Liver (tissue), 9 donors: ENCODE measurements around the gene CETN1. TPM values are rescaled to one million over a fixed set of nuclear protein-coding genes. Genes with fewer than 3 reads are reported as not detected.

Source experiments
- DNase-seq: peaks from one replicate; pipeline ENCODE4 v3.0.0-alpha.2; 2017; ENCODE audit warnings: low spot score
- H3K27ac ChIP-seq, 2 donors: one replicate each; pipeline ENCODE4 v1.7.0; 2013; ENCODE audit warnings: inconsistent platforms in 2 of 2, low read length in 2 of 2, control low read depth in 1 of 2, low read depth in 1 of 2, mild to moderate bottlenecking in 1 of 2
- H3K27me3 ChIP-seq, 4 donors: one replicate each; pipeline versions ENCODE4 v1.6.1 to v1.7.0; 2013; ENCODE audit warnings: low read length in 3 of 4, inconsistent platforms in 1 of 4, mild to moderate bottlenecking in 1 of 4, moderate library complexity in 1 of 4; ENCODE audit not compliant: control insufficient read depth in 4 of 4, insufficient read depth in 4 of 4
- H3K36me3 ChIP-seq, 4 donors: one replicate each; pipeline versions ENCODE4 v1.6.1 to v1.7.0; 2013; ENCODE audit warnings: low read length in 3 of 4, mild to moderate bottlenecking in 3 of 4, low read depth in 1 of 4, moderate library complexity in 1 of 4; ENCODE audit not compliant: control insufficient read depth in 4 of 4, insufficient read depth in 3 of 4
- H3K4me1 ChIP-seq, 4 donors: one replicate each; pipeline versions ENCODE4 v1.6.1 to v1.7.0; 2013; ENCODE audit warnings: low read length in 3 of 4, mild to moderate bottlenecking in 3 of 4, moderate library complexity in 1 of 4; ENCODE audit not compliant: control insufficient read depth in 4 of 4, insufficient read depth in 4 of 4
- H3K4me3 ChIP-seq, 3 donors: one replicate each; pipeline versions ENCODE4 v1.6.1 to v1.7.0; 2013; ENCODE audit warnings: low read length in 3 of 3, control low read depth in 1 of 3, low read depth in 1 of 3, mild to moderate bottlenecking in 1 of 3
- H3K9ac ChIP-seq, 2 donors: one replicate each; pipeline ENCODE4 v1.7.0; 2013; ENCODE audit warnings: low read length in 2 of 2, mild to moderate bottlenecking in 2 of 2, moderate library complexity in 2 of 2, control low read depth in 1 of 2, low read depth in 1 of 2
- H3K9me3 ChIP-seq, 4 donors: one replicate each; pipeline versions ENCODE4 v1.6.1 to v1.7.0; 2013; ENCODE audit warnings: low read length in 3 of 4; ENCODE audit not compliant: control insufficient read depth in 4 of 4
- FOXA1 ChIP-seq: IDR thresholded peaks from 2 replicates; pipeline ENCODE4 v1.6.1; 2016; ENCODE audit warnings: antibody characterized with exemption
- FOXA2 ChIP-seq: IDR thresholded peaks from 2 replicates; pipeline ENCODE4 v1.6.1; 2016; ENCODE audit warnings: antibody characterized with exemption
- GABPA ChIP-seq, 2 donors: IDR thresholded peaks in 1 of 2; conservative IDR thresholded peaks in 1 of 2; 2 replicates each; pipeline ENCODE4 v1.6.1; 2016; ENCODE audit warnings: antibody characterized with exemption in 2 of 2, mild to moderate bottlenecking in 1 of 2, moderate library complexity in 1 of 2
- HNF4A ChIP-seq, 2 donors: conservative IDR thresholded peaks; 2 replicates each; pipeline ENCODE4 v1.6.1; 2016; ENCODE audit warnings: antibody characterized with exemption in 2 of 2, mild to moderate bottlenecking in 2 of 2
- HNF4G ChIP-seq: IDR thresholded peaks from 2 replicates; pipeline ENCODE4 v1.6.1; 2016; ENCODE audit warnings: antibody characterized with exemption
- NR2F2 ChIP-seq: IDR thresholded peaks from 2 replicates; pipeline ENCODE4 v1.6.1; 2016; ENCODE audit warnings: antibody characterized with exemption
- RAD21 ChIP-seq, 2 donors: IDR thresholded peaks; 2 replicates each; pipeline ENCODE4 v1.6.1; 2016; ENCODE audit warnings: antibody characterized with exemption in 2 of 2, mild to moderate bottlenecking in 2 of 2
- RXRA ChIP-seq, 2 donors: IDR thresholded peaks; 2 replicates each; pipeline ENCODE4 v1.6.1; 2017 to 2018; ENCODE audit warnings: antibody characterized with exemption in 2 of 2, mild to moderate bottlenecking in 1 of 2
- SP1 ChIP-seq: IDR thresholded peaks from 2 replicates; pipeline ENCODE4 v1.6.1; 2018; ENCODE audit warnings: antibody characterized with exemption, mild to moderate bottlenecking
- TAF1 ChIP-seq: conservative IDR thresholded peaks from 2 replicates; pipeline ENCODE4 v1.6.1; 2016; ENCODE audit warnings: antibody characterized with exemption, mild to moderate bottlenecking
- YY1 ChIP-seq: IDR thresholded peaks from 2 replicates; pipeline ENCODE4 v1.6.1; 2016; ENCODE audit warnings: antibody characterized with exemption, mild to moderate bottlenecking
- WGBS: extraction: QIAGEN DNeasy Blood & Tissue Kit; methylation state at CpG from one replicate; pipeline ENCODE4 v1.1.7; 2013; 5-methylcytosine and 5-hydroxymethylcytosine counted together
- polyA plus RNA-seq, 2 donors: library from polyadenylated mRNA; stranded (reverse) in 1 of 2; unstranded in 1 of 2; fragments of 200-250 nt in 1 of 2; fragments of >200 nt in 1 of 2; fragmentation: Nextera tagmentation in 1 of 2; extraction: Ambion mirVana in 1 of 2; gene quantifications; one replicate each; pipeline versions ENCODE4 v1.2.1 to v1.2.3, GENCODE V29; 2013 to 2015
- total RNA-seq, 2 donors: library from RNA; depleted of rRNA; stranded (reverse); fragments of >200 nt; gene quantifications; one replicate each; pipeline ENCODE4 v1.2.3, GENCODE V29; 2014
- TF ChIP-seq, protein P1 (sequence below): IDR thresholded peaks from 2 replicates; pipeline ENCODE4 v1.6.1; 2016; ENCODE audit warnings: antibody characterized with exemption
- TF ChIP-seq, protein P2 (sequence below): IDR thresholded peaks from 2 replicates; pipeline ENCODE4 v1.6.1; 2016; ENCODE audit warnings: antibody characterized with exemption
- TF ChIP-seq, protein P3 (sequence below): IDR thresholded peaks from 2 replicates; pipeline ENCODE4 v1.6.1; 2016; ENCODE audit warnings: antibody characterized with exemption
- TF ChIP-seq, protein P4 (sequence below): fragments of 150-350 bp; IDR thresholded peaks from 2 replicates; pipeline ENCODE4 v1.5.1; 2017; ENCODE audit warnings: improper control_type of control experiment, low read depth, low read length; ENCODE audit not compliant: missing input control
- TF ChIP-seq, protein P5 (sequence below): IDR thresholded peaks from 2 replicates; pipeline ENCODE4 v1.6.1; 2016; ENCODE audit warnings: antibody characterized with exemption, mild to moderate bottlenecking
- donor health status: healthy.
- donor health status: healthy.
- donor health status: healthy.
- donor health status: healthy.
- donor health status: healthy.

The CETN1 gene
- total RNA-seq (not detected), polyA plus RNA-seq (not detected)

DNA sequence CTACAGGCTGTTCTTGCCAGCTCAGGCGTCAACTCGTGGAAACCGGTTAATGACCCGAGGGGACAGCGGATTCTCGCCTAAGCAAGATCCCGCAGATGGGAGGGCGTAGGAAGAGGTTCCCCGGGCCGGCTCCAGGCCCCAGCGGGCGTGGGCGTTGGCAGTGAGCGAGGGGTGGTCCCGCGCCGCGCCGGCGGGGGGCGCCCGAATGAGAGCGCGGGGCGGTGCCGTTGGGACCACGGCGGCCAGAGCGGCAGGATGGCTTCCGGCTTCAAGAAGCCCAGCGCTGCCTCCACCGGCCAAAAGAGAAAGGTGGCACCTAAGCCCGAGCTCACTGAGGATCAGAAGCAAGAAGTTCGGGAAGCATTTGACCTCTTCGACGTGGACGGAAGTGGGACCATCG, at the start of gene CETN1:
TSS of gene CETN1 (plus strand) at position 227 of the 400 bp plus-strand sequence. CDS start at position 256, 29 bp downstream.
- H3K4me3 ChIP-seq: no peak within 1 kb of the TSS
- H3K9ac ChIP-seq: no peak within 1 kb of the TSS
- 95% methylated on average over 38 of the region's 38 CpGs for whole genome bisulfite sequencing
- H3K4me1 ChIP-seq: no peaks in the 10 kb centered on the region
- H3K27ac ChIP-seq: no peak within 1 kb of the TSS
- peaks cover 2 to 19% (median 7%) of the 10 kb centered on the region in 4 donors for H3K9me3 ChIP-seq
- TF ChIP-seq, protein P1, sequence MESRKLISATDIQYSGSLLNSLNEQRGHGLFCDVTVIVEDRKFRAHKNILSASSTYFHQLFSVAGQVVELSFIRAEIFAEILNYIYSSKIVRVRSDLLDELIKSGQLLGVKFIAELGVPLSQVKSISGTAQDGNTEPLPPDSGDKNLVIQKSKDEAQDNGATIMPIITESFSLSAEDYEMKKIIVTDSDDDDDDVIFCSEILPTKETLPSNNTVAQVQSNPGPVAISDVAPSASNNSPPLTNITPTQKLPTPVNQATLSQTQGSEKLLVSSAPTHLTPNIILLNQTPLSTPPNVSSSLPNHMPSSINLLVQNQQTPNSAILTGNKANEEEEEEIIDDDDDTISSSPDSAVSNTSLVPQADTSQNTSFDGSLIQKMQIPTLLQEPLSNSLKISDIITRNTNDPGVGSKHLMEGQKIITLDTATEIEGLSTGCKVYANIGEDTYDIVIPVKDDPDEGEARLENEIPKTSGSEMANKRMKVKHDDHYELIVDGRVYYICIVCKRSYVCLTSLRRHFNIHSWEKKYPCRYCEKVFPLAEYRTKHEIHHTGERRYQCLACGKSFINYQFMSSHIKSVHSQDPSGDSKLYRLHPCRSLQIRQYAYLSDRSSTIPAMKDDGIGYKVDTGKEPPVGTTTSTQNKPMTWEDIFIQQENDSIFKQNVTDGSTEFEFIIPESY: no peak
- TF ChIP-seq FOXA2 (no peak), RXRA (IDR thresholded peaks at IDR 0.05) (no peak), YY1 (no peak), HNF4G (no peak), GABPA (IDR thresholded peaks at IDR 0.05 in 1 of 2, conservative IDR thresholded peaks at IDR 0.05 in 1 of 2) (no peak), TAF1 (no peak), NR2F2 (no peak)
- TF ChIP-seq, protein P2, sequence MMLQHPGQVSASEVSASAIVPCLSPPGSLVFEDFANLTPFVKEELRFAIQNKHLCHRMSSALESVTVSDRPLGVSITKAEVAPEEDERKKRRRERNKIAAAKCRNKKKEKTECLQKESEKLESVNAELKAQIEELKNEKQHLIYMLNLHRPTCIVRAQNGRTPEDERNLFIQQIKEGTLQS: no peak
- TF ChIP-seq, protein P3, sequence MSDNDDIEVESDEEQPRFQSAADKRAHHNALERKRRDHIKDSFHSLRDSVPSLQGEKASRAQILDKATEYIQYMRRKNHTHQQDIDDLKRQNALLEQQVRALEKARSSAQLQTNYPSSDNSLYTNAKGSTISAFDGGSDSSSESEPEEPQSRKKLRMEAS: no peak
- TF ChIP-seq, protein P4, sequence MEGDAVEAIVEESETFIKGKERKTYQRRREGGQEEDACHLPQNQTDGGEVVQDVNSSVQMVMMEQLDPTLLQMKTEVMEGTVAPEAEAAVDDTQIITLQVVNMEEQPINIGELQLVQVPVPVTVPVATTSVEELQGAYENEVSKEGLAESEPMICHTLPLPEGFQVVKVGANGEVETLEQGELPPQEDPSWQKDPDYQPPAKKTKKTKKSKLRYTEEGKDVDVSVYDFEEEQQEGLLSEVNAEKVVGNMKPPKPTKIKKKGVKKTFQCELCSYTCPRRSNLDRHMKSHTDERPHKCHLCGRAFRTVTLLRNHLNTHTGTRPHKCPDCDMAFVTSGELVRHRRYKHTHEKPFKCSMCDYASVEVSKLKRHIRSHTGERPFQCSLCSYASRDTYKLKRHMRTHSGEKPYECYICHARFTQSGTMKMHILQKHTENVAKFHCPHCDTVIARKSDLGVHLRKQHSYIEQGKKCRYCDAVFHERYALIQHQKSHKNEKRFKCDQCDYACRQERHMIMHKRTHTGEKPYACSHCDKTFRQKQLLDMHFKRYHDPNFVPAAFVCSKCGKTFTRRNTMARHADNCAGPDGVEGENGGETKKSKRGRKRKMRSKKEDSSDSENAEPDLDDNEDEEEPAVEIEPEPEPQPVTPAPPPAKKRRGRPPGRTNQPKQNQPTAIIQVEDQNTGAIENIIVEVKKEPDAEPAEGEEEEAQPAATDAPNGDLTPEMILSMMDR: no peak
- TF ChIP-seq, protein P5, sequence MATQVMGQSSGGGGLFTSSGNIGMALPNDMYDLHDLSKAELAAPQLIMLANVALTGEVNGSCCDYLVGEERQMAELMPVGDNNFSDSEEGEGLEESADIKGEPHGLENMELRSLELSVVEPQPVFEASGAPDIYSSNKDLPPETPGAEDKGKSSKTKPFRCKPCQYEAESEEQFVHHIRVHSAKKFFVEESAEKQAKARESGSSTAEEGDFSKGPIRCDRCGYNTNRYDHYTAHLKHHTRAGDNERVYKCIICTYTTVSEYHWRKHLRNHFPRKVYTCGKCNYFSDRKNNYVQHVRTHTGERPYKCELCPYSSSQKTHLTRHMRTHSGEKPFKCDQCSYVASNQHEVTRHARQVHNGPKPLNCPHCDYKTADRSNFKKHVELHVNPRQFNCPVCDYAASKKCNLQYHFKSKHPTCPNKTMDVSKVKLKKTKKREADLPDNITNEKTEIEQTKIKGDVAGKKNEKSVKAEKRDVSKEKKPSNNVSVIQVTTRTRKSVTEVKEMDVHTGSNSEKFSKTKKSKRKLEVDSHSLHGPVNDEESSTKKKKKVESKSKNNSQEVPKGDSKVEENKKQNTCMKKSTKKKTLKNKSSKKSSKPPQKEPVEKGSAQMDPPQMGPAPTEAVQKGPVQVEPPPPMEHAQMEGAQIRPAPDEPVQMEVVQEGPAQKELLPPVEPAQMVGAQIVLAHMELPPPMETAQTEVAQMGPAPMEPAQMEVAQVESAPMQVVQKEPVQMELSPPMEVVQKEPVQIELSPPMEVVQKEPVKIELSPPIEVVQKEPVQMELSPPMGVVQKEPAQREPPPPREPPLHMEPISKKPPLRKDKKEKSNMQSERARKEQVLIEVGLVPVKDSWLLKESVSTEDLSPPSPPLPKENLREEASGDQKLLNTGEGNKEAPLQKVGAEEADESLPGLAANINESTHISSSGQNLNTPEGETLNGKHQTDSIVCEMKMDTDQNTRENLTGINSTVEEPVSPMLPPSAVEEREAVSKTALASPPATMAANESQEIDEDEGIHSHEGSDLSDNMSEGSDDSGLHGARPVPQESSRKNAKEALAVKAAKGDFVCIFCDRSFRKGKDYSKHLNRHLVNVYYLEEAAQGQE: no peak
- no peaks in the 10 kb centered on the region for H3K36me3 ChIP-seq
- DNase-seq: no peak
- H3K27me3 ChIP-seq: no peaks in the 10 kb centered on the region

DNA sequence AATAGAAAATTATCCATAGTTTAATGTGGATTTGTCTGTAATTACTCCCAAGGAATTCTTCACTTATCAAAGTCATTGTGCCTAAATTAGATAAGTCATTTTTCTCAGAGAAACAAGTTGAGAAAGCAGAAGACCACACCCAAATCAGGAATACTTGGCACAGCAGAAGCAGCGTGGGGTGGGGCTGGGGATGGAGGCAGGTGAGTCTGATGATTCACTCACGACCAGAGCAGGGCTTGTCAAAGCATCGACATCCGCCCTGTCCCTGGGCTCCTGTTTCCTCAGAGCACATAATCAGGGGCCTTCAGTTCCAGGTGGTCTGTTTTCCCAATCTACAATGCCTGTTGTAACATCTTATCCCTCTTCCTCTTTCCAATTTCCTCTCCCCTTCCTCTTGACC, 48.2 kb upstream of the CETN1 start:
- Histone ChIP-seq H3K9ac (no peak overlapping the region), H3K27me3 (peaks cover 0 to 2% (median 0%) of the 10 kb centered on the region in 4 donors), H3K36me3 (no peaks in the 10 kb centered on the region), H3K9me3 (no peaks in the 10 kb centered on the region), H3K27ac (no peak overlapping the region), H3K4me3 (no peak overlapping the region), H3K4me1 (no peaks in the 10 kb centered on the region)
- no peak for DNase-seq
- WGBS: 76% methylated on average over 4 of the region's 4 CpGs
- TF ChIP-seq FOXA1 (no peak), NR2F2 (no peak), HNF4A (conservative IDR thresholded peaks at IDR 0.05) (no peak), HNF4G (no peak), RXRA (IDR thresholded peaks at IDR 0.05) (no peak), FOXA2 (no peak), SP1 (no peak), TAF1 (no peak), RAD21 (IDR thresholded peaks at IDR 0.05) (no peak)
- TF ChIP-seq, protein P1: no peak
- TF ChIP-seq, protein P3: no peak
- TF ChIP-seq, protein P2: no peak
- TF ChIP-seq, protein P5: no peak
